GM12878 (cell line): Measurements from ENCODE around the gene DACH1. TPM values are rescaled to one million over a fixed set of nuclear protein-coding genes. Genes with fewer than 3 reads are reported as not detected.

ENCODE experiments used
- ATAC-seq: fragments of 200-7000 bp; cut with Tn5 transposase; 3 replicates; pipeline ENCODE4 v1.9.1; 2020; ENCODE audit warnings: mild to moderate bottlenecking, moderate library complexity
- BruUV-seq: library from RNA; stranded (reverse); fragments of 400-500 nt; replicated peaks from 2 replicates; lab custom pipeline; 2021; lab: Mats Ljungman, UMichigan
- CTCF ChIA-PET: fragments of 300-600 bp; sonication (Branson Sonifier 250); formaldehyde crosslinking; extraction: SDS; loops from one replicate; lab custom pipeline; 2021; ENCODE audit warnings: inconsistent platforms; lab: Yijun Ruan, JAX
- POLR2A ChIA-PET: fragments of 350-600 bp; formaldehyde crosslinking; extraction: SDS; loops from one replicate; lab custom pipeline; 2021; ENCODE audit warnings: inconsistent platforms; lab: Charles Lee
- RAD21 ChIA-PET: fragments of 300-600 bp; sonication (Branson Sonifier 250); formaldehyde crosslinking; loops from one replicate; lab custom pipeline; 2023; ENCODE audit warnings: antibody characterized with exemption; ENCODE audit not compliant: unreplicated experiment; lab: Charles Lee
- SMC1A ChIA-PET: fragments of 300-600 bp; sonication (Branson Sonifier 250); formaldehyde crosslinking; loops from one replicate; lab custom pipeline; 2023; ENCODE audit not compliant: unreplicated experiment, uncharacterized antibody; lab: Charles Lee
- DNase-seq: peaks from one replicate; pipeline ENCODE4 v3.0.0-alpha.2; 2011; ENCODE audit warnings: low read depth, low spot score
- FAIRE-seq: peaks from 3 replicates; lab custom pipeline; 2011; peaks lifted over from hg19 to GRCh38; lab: Jason Lieb, UNC
- H2AFZ ChIP-seq: 2 replicates; pipeline ENCODE4 v1.6.0; 2011; ENCODE audit warnings: low read depth, low read length, control low read depth; ENCODE audit not compliant: control insufficient read depth
- H3K27ac ChIP-seq: 2 replicates; pipeline ENCODE4 v1.5.1; 2011; ENCODE audit warnings: control low read depth; ENCODE audit not compliant: control insufficient read depth, insufficient read depth
- H3K27me3 ChIP-seq, 2 experiments: replicated peaks in 1 of 2; 2 replicates each; pipeline versions ENCODE4 v1.6.0 to v1.6.1; 2011; ENCODE audit warnings: low read length in 1 of 2; ENCODE audit not compliant: control insufficient read depth in 2 of 2, insufficient read depth in 2 of 2
- H3K36me3 ChIP-seq, 2 experiments: 2 replicates each; pipeline ENCODE4 v1.5.1; 2011; ENCODE audit warnings: low read length in 1 of 2; ENCODE audit not compliant: control insufficient read depth in 2 of 2, insufficient read depth in 2 of 2
- H3K4me1 ChIP-seq: 2 replicates; pipeline ENCODE4 v1.6.1; 2011; ENCODE audit warnings: mild to moderate bottlenecking, low read length, moderate library complexity, mixed read lengths; ENCODE audit not compliant: control insufficient read depth, insufficient read depth
- H3K4me2 ChIP-seq: 2 replicates; pipeline ENCODE4 v1.6.0; 2011; ENCODE audit warnings: control low read depth; ENCODE audit not compliant: control insufficient read depth, insufficient read depth
- H3K4me3 ChIP-seq: fragments of 200-600 bp; sonication (generic); 2 replicates; pipeline ENCODE4 v1.5.1; 2016
- H3K79me2 ChIP-seq: 2 replicates; pipeline ENCODE4 v1.6.0; 2011; ENCODE audit warnings: low read length; ENCODE audit not compliant: control insufficient read depth, insufficient read depth
- H3K9ac ChIP-seq: 2 replicates; pipeline ENCODE4 v1.8.0; 2011; ENCODE audit warnings: low read length, control low read depth, mixed read lengths; ENCODE audit not compliant: control insufficient read depth, insufficient read depth
- H3K9me3 ChIP-seq: replicated peaks from 3 replicates; pipeline ENCODE4 v1.5.1; 2011; ENCODE audit warnings: mild to moderate bottlenecking, low read length; ENCODE audit not compliant: control insufficient read depth, insufficient read depth
- H4K20me1 ChIP-seq: 2 replicates; pipeline ENCODE4 v1.6.0; 2011; ENCODE audit not compliant: control insufficient read depth, insufficient read depth
- BCL3 ChIP-seq: IDR thresholded peaks from 2 replicates; pipeline ENCODE4 v1.6.1; 2011; ENCODE audit warnings: borderline replicate concordance, low read depth, mild to moderate bottlenecking, moderate library complexity, low read length; ENCODE audit not compliant: insufficient read depth, poor library complexity, severe bottlenecking
- GATAD2B ChIP-seq: fragments of 450-650 bp; conservative IDR thresholded peaks from 2 replicates; pipeline ENCODE4 v1.6.1; 2017; ENCODE audit warnings: low read depth, mild to moderate bottlenecking, moderate library complexity
- HSF1 ChIP-seq: fragments of 150-350 bp; IDR thresholded peaks from 2 replicates; pipeline ENCODE4 v1.6.1; 2014; ENCODE audit warnings: mild to moderate bottlenecking, low read depth, low read length
- PAX8 ChIP-seq: fragments of 450-650 bp; IDR thresholded peaks from 2 replicates; pipeline ENCODE4 v1.6.1; 2017; ENCODE audit warnings: mild to moderate bottlenecking, moderate library complexity
- TCF3 ChIP-seq: IDR thresholded peaks from 2 replicates; pipeline ENCODE4 v1.6.1; 2012; ENCODE audit warnings: low read depth, mild to moderate bottlenecking, low read length, borderline replicate concordance; ENCODE audit not compliant: insufficient read depth
- YY1 ChIP-seq: IDR thresholded peaks from 2 replicates; pipeline ENCODE4 v1.6.1; 2011; ENCODE audit warnings: low read depth, mild to moderate bottlenecking, low read length
- ZBED1 ChIP-seq: IDR thresholded peaks from 2 replicates; pipeline ENCODE4 v1.6.1; 2016; ENCODE audit warnings: borderline replicate concordance
- ZBTB4 ChIP-seq: fragments of 450-650 bp; formaldehyde crosslinking; IDR thresholded peaks from 2 replicates; pipeline ENCODE4 v1.4.0; 2022; ENCODE audit warnings: mild to moderate bottlenecking, moderate library complexity
- WGBS: methylation state at CpG from one replicate; pipeline ENCODE4 v1.1.6; 2016; ENCODE audit warnings: low lambda C conversion rate; ENCODE audit not compliant: insufficient replicate concordance, insufficient coverage; ENCODE audit errors: missing lambda C conversion rate; 5-methylcytosine and 5-hydroxymethylcytosine counted together
- in situ Hi-C: fragments of 300-500 bp; cut with MboI; formaldehyde crosslinking; loops from 9 replicates; pipeline ENCODE4 v1.14.3; 2018; ENCODE audit warnings: mixed read lengths
- intact Hi-C: fragments of 100-400 bp; cut with micrococcal nuclease; formaldehyde crosslinking; loops from one replicate; pipeline ENCODE4 v1.14.2; 2022; ENCODE audit not compliant: unreplicated experiment
- polyA plus RNA-seq, 11 experiments: library from polyadenylated mRNA; depleted of rRNA in 4 of 11; unstranded in 6 of 11; stranded (reverse) in 5 of 11; fragments of >200 nt; fragmentation: Nextera tagmentation in 4 of 11; fragmentation: Illumina TruSeq in 1 of 11; extraction: Ambion mirVana in 4 of 11; extraction: Trizol in 1 of 11; gene quantifications; 1 replicate in 1 of 11; 2 replicates in 10 of 11; pipeline versions ENCODE4 v1.2.1 to v1.2.3, GENCODE V29; 2011 to 2016; ENCODE audit warnings: inconsistent platforms in 2 of 11, missing spikeins in 2 of 11, low read depth in 1 of 11
- total RNA-seq, 4 experiments: library from RNA; depleted of rRNA in 3 of 4; stranded (reverse); fragments of >200 nt in 3 of 4; fragmentation: Illumina TruSeq in 1 of 4; extraction: Trizol in 1 of 4; gene quantifications; 2 replicates each; pipeline versions ENCODE4 v1.2.1 to v1.2.3, GENCODE V29; 2013 to 2021
- TF ChIP-seq, protein P1 (sequence below): fragments of 450-650 bp; conservative IDR thresholded peaks from 2 replicates; pipeline ENCODE4 v1.6.1; 2017; ENCODE audit warnings: mild to moderate bottlenecking, moderate library complexity
- TF ChIP-seq, protein P2 (sequence below): IDR thresholded peaks from 2 replicates; pipeline ENCODE4 v1.6.1; 2012; ENCODE audit warnings: mild to moderate bottlenecking, low read depth, low read length

Gene DACH1
- total and polyA plus RNA-seq, 10 of the 15 experiments (the other 5 are each of a cell fraction or from before 2014, with no cell fraction given), result 0.05 TPM; not detected in 9

- no peak for FAIRE-seq
- Histone ChIP-seq H3K9me3 (no peaks in the 10 kb centered on the region), H3K27me3 (no peaks in the 10 kb centered on the region), H3K27ac (no peak overlapping the region), H3K4me3 (no peak overlapping the region), H3K9ac (no peak overlapping the region), H2AFZ (no peak overlapping the region), H4K20me1 (no peaks in the 10 kb centered on the region), H3K4me2 (no peak overlapping the region), H3K79me2 (no peaks in the 10 kb centered on the region), H3K4me1 (no peaks in the 10 kb centered on the region), H3K36me3 (no peaks in the 10 kb centered on the region)
- BruUV-seq, result no TSS peak
- intact Hi-C loops, result no loop called here
- POLR2A ChIA-PET, result no interaction called here
- WGBS, result 49% methylated on average over 10 of the region's 10 CpGs
- CTCF ChIA-PET, result interaction anchor here (0.9 kb wide), 1 partner anchor 85 kb away, joined by 3 read pairs; no protein-coding TSS in a partner anchor
- DNase-seq, result no peak
- in situ Hi-C loops, result no loop called here
- no peak for ATAC-seq
- RAD21 ChIA-PET, result no interaction called here
- SMC1A ChIA-PET, result no interaction called here
- TF ChIP-seq PAX8 (no peak), YY1 (no peak), ZBED1 (no peak), TCF3 (no peak), ZBTB4 (CRISPR knock-in tag) (no peak), BCL3 (no peak), GATAD2B (no peak), HSF1 (no peak)
- TF ChIP-seq, protein P1, sequence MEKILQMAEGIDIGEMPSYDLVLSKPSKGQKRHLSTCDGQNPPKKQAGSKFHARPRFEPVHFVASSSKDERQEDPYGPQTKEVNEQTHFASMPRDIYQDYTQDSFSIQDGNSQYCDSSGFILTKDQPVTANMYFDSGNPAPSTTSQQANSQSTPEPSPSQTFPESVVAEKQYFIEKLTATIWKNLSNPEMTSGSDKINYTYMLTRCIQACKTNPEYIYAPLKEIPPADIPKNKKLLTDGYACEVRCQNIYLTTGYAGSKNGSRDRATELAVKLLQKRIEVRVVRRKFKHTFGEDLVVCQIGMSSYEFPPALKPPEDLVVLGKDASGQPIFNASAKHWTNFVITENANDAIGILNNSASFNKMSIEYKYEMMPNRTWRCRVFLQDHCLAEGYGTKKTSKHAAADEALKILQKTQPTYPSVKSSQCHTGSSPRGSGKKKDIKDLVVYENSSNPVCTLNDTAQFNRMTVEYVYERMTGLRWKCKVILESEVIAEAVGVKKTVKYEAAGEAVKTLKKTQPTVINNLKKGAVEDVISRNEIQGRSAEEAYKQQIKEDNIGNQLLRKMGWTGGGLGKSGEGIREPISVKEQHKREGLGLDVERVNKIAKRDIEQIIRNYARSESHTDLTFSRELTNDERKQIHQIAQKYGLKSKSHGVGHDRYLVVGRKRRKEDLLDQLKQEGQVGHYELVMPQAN, result no peak
- TF ChIP-seq, protein P2, sequence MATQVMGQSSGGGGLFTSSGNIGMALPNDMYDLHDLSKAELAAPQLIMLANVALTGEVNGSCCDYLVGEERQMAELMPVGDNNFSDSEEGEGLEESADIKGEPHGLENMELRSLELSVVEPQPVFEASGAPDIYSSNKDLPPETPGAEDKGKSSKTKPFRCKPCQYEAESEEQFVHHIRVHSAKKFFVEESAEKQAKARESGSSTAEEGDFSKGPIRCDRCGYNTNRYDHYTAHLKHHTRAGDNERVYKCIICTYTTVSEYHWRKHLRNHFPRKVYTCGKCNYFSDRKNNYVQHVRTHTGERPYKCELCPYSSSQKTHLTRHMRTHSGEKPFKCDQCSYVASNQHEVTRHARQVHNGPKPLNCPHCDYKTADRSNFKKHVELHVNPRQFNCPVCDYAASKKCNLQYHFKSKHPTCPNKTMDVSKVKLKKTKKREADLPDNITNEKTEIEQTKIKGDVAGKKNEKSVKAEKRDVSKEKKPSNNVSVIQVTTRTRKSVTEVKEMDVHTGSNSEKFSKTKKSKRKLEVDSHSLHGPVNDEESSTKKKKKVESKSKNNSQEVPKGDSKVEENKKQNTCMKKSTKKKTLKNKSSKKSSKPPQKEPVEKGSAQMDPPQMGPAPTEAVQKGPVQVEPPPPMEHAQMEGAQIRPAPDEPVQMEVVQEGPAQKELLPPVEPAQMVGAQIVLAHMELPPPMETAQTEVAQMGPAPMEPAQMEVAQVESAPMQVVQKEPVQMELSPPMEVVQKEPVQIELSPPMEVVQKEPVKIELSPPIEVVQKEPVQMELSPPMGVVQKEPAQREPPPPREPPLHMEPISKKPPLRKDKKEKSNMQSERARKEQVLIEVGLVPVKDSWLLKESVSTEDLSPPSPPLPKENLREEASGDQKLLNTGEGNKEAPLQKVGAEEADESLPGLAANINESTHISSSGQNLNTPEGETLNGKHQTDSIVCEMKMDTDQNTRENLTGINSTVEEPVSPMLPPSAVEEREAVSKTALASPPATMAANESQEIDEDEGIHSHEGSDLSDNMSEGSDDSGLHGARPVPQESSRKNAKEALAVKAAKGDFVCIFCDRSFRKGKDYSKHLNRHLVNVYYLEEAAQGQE, result no peak
These were observed 107.1 kb downstream of the DACH1 start for GRCh38 chr13:71759651-71760511.
